Mucosa of descending colon (tissue), 3 donors: Measurements from ENCODE around the gene STXBP6. TPM values are rescaled to one million over a fixed set of nuclear protein-coding genes. Genes with fewer than 3 reads are reported as not detected.

Experiments used
- ATAC-seq: fragments of 200-7000 bp; cut with Tn5 transposase; one replicate; pipeline ENCODE4 v1.9.1; 2020; ENCODE audit warnings: mild to moderate bottlenecking, moderate library complexity
- DNase-seq, 3 donors: peaks; one replicate each; pipeline ENCODE4 v3.0.0-alpha.2; 2020
- H3K36me3 ChIP-seq: fragments of 200-600 bp; one replicate; pipeline ENCODE4 v1.8.0; 2021; ENCODE audit warnings: low read depth, mild to moderate bottlenecking
- H3K4me1 ChIP-seq: fragments of 200-600 bp; one replicate; pipeline ENCODE4 v1.8.0; 2021; ENCODE audit warnings: low read depth, mild to moderate bottlenecking
- H3K4me3 ChIP-seq: fragments of 200-600 bp; one replicate; pipeline ENCODE4 v1.8.0; 2021; ENCODE audit warnings: mild to moderate bottlenecking
- H3K9me3 ChIP-seq: fragments of 200-600 bp; one replicate; pipeline ENCODE4 v1.8.0; 2021; ENCODE audit warnings: mild to moderate bottlenecking
- intact Hi-C, 2 donors: fragments of 100-400 bp; cut with DNase I in 1 of 2; cut with micrococcal nuclease in 1 of 2; formaldehyde crosslinking; loops; one replicate each; pipeline versions ENCODE4 v1.11.0 to v1.11.1; 2022; cut with DNase I, micrococcal nuclease
- total RNA-seq, 3 donors: library from RNA; stranded (reverse); fragmentation: NEBNext Ultra II Directional in 2 of 3; extraction: Animal tissue kit (Norgen Biotek cat#: 25700) in 2 of 3; gene quantifications; one replicate each; pipeline versions ENCODE4 v1.2.1 to v1.2.4, GENCODE V29; 2021 to 2023
- TF ChIP-seq, protein P1 (sequence below): fragments of 200-600 bp; IDR thresholded peaks from one replicate; pipeline ENCODE4 v1.8.0; 2022; ENCODE audit warnings: antibody characterized with exemption, mild to moderate bottlenecking
- donor health status: DM: no; HTN: no; CAD: no; lungs with moderate emphysema.
- donor health status: DM: no; HTN: no; CAD: no.
- donor health status: DM: no; HTN: yes; CAD: no.

STXBP6 gene
- total RNA-seq, 3 donors from 2014 or later: 10.9 to 25.9 (median 19.8) TPM

DNA sequence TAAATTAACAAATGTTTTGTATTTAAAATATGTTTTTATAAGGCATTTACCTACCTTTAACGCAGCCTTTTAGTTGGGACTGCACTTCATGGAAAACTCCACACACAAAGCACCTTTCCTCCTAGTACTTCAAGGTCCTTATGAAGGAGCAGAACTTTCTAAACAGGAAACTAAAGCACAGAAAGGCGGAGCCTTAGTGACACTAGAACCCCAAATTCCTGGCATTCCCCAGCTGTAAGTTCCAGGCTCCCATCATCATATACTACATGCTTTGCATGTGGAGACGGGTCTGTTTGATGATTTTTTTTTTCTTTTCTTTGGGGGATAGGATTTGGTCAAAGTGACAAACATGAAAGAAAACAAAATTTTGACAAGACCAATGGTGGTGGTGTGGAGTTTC lies 39.5 kb downstream of the STXBP6 start:
- TF ChIP-seq, protein P1, sequence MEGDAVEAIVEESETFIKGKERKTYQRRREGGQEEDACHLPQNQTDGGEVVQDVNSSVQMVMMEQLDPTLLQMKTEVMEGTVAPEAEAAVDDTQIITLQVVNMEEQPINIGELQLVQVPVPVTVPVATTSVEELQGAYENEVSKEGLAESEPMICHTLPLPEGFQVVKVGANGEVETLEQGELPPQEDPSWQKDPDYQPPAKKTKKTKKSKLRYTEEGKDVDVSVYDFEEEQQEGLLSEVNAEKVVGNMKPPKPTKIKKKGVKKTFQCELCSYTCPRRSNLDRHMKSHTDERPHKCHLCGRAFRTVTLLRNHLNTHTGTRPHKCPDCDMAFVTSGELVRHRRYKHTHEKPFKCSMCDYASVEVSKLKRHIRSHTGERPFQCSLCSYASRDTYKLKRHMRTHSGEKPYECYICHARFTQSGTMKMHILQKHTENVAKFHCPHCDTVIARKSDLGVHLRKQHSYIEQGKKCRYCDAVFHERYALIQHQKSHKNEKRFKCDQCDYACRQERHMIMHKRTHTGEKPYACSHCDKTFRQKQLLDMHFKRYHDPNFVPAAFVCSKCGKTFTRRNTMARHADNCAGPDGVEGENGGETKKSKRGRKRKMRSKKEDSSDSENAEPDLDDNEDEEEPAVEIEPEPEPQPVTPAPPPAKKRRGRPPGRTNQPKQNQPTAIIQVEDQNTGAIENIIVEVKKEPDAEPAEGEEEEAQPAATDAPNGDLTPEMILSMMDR: no peak
- Histone ChIP-seq H3K36me3 (no peaks in the 10 kb centered on the region), H3K4me1 (peaks cover 9% of the 10 kb centered on the region), H3K4me3 (no peak overlapping the region), H3K9me3 (no peaks in the 10 kb centered on the region)
- intact Hi-C loops: no loop called here
- no peak for DNase-seq
- ATAC-seq: no peak

DNA sequence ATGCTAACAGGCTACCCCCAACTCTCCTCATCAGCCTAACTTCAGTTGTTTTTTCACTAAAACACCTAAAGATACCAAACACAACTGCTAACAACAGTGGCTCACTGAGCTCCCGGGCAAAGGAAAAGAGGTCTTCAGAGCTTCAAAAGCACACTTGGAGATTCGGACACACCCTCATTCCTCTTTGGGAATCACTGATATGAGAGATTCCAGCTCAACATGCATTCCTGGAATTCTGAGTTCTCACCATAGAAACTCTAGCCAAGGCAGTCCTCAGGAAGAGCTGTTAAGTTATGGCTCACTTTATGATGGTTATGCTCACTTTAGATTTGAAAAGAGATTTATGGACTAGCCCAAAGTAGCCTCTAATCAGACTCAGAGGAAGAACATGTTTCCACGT lies 40.1 kb downstream of the STXBP6 start:
- TF ChIP-seq, protein P1: no peak
- intact Hi-C loops: no loop called here
- ATAC-seq (peak; percentile 39), DNase-seq (no peak)
- H3K36me3 ChIP-seq: no peaks in the 10 kb centered on the region
- no peak overlapping the region for H3K4me3 ChIP-seq
- H3K9me3 ChIP-seq: no peaks in the 10 kb centered on the region
- H3K4me1 ChIP-seq: peaks cover 9% of the 10 kb centered on the region

DNA sequence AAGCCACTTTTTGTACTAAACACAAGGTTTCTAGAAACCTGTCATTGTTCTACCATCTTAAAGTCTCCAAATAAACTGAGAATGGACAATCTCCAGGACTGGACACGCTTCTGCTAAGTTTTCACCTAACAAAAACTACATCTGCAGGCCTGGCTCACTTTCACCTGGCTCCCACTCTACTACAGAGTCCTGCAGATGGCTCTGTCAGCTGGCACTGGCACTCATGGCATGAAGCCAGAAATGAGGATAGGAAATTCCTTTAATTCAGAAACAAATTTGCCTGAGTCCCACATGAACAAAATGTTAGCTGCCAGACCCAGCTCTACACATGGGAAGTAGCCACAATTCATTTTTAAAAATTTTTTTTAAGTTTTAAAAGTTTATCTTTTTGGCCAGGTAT lies 42.1 kb downstream of the STXBP6 start:
- TF ChIP-seq, protein P1: no peak
- no peaks in the 10 kb centered on the region for H3K36me3 ChIP-seq
- DNase-seq (no peak), ATAC-seq (no peak)
- H3K4me1 ChIP-seq: peaks cover 9% of the 10 kb centered on the region
- H3K4me3 ChIP-seq: no peak overlapping the region
- intact Hi-C loops: no loop called here
- no peaks in the 10 kb centered on the region for H3K9me3 ChIP-seq

DNA sequence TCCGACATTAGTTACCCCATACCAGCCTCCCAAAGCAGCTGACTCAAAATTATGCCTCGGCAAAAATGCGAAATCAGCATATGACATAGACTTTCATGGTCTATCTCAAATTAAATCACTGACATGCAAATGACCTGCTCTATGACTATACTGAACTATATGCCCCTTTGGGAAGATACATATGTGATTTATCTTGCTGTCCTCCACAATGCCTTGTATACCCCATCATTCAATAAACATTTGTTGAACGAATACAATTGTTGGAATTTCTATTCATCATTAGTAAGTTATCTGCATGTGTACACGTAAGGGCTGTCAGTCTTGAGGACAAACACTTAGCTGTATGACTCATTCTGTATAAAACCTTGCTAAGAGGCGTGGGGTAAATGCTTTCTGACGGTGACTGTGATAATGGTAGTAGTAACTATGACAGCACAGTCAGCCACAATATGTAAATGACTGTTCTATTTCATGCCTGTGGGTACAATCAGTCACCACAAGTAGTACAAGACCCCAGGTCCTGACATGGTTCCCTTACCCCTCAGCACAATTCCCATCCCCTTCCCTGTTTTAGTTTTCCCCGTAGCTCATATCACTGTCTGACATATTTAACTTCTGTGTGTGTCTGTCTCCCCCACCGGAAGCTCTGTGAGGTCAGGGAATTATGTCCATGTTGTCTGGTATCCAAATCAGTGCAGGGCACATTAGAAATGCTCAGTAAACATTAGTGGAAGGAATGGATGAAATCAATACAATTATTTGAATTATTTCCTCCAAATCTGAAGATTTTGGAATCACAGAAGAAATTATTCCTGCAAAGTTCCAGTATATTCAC lies 42.8 kb downstream of the STXBP6 start:
- intact Hi-C loops: no loop called here
- Histone ChIP-seq H3K4me1 (peaks cover 9% of the 10 kb centered on the region), H3K4me3 (no peak overlapping the region), H3K36me3 (no peaks in the 10 kb centered on the region), H3K9me3 (no peaks in the 10 kb centered on the region)
- DNase-seq: no peak
- TF ChIP-seq, protein P1: no peak
- peak; percentile 97 for ATAC-seq

DNA sequence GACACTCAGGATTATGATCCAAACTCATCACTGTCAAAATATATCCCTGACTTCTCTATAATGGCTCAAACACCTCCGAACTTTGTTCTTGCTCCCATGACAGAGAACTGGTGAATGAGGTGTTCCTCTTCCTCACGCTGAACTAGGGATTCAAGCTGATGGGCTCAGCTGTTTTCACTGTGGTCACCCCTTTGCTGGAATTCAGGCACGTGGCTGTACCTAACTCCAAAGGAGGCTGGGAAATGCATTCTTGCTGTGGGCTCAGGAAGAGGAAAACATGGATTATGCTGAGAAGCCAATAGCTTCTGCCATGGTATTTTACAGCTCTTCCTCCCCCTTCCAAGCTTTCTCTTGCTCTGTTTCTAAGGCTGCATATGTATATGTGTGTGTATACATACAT lies 43.9 kb downstream of the STXBP6 start:
- H3K36me3 ChIP-seq: no peaks in the 10 kb centered on the region
- DNase-seq: no peak
- TF ChIP-seq, protein P1: no peak
- intact Hi-C loops: no loop called here
- H3K4me3 ChIP-seq: no peak overlapping the region
- no peaks in the 10 kb centered on the region for H3K9me3 ChIP-seq
- ATAC-seq: no peak
- peaks cover 9% of the 10 kb centered on the region for H3K4me1 ChIP-seq
